Trophoblast cell (in vitro differentiated cells and primary cell): Measurements from ENCODE around the gene CFAP97D2.

ENCODE experiments used
- DNase-seq, 2 donors: peaks; one replicate each; pipeline ENCODE4 v3.0.0-alpha.2; 2016
- H2AFZ ChIP-seq: 2 replicates; pipeline ENCODE4 v1.6.1; 2013; ENCODE audit warnings: low read length, moderate library complexity, mild to moderate bottlenecking; ENCODE audit not compliant: insufficient read depth, poor library complexity
- H2AK5ac ChIP-seq: 2 replicates; pipeline ENCODE4 v1.6.1; 2013; ENCODE audit warnings: mild to moderate bottlenecking, low read length
- H2BK120ac ChIP-seq: 2 replicates; pipeline ENCODE4 v1.6.1; 2013; ENCODE audit warnings: low read length, mild to moderate bottlenecking, moderate library complexity; ENCODE audit not compliant: insufficient read depth, poor library complexity
- H2BK12ac ChIP-seq: 2 replicates; pipeline ENCODE4 v1.6.1; 2013; ENCODE audit warnings: mild to moderate bottlenecking, low read length, moderate library complexity
- H2BK5ac ChIP-seq: 2 replicates; pipeline ENCODE4 v1.6.1; 2013; ENCODE audit warnings: low read length, low read depth, moderate library complexity, mild to moderate bottlenecking; ENCODE audit not compliant: poor library complexity
- H3K14ac ChIP-seq: 2 replicates; pipeline ENCODE4 v1.6.1; 2013; ENCODE audit warnings: mild to moderate bottlenecking, low read length
- H3K18ac ChIP-seq: 2 replicates; pipeline ENCODE4 v1.6.1; 2013; ENCODE audit warnings: mild to moderate bottlenecking, low read length
- H3K23ac ChIP-seq: 2 replicates; pipeline ENCODE4 v1.6.1; 2013; ENCODE audit warnings: low read length
- H3K27ac ChIP-seq: 2 replicates; pipeline ENCODE4 v1.5.1; 2013; ENCODE audit warnings: low read depth, mild to moderate bottlenecking, inconsistent platforms, low read length, moderate library complexity
- H3K27me3 ChIP-seq: 2 replicates; pipeline ENCODE4 v1.6.1; 2013; ENCODE audit warnings: inconsistent platforms, mild to moderate bottlenecking, low read length, moderate library complexity; ENCODE audit not compliant: insufficient read depth
- H3K36me3 ChIP-seq, 2 experiments: 1 replicate in 1 of 2; 2 replicates in 1 of 2; pipeline ENCODE4 v1.6.1; 2013; ENCODE audit warnings: low read length in 2 of 2, mild to moderate bottlenecking in 2 of 2, moderate library complexity in 1 of 2; ENCODE audit not compliant: insufficient read depth in 2 of 2, control insufficient read depth in 1 of 2
- H3K4ac ChIP-seq: 2 replicates; pipeline ENCODE4 v1.6.1; 2013; ENCODE audit warnings: low read depth, mild to moderate bottlenecking, low read length, moderate library complexity
- H3K4me1 ChIP-seq, 2 experiments: 1 replicate in 1 of 2; 2 replicates in 1 of 2; pipeline ENCODE4 v1.6.1; 2013; ENCODE audit warnings: low read length in 2 of 2, mild to moderate bottlenecking in 2 of 2, moderate library complexity in 1 of 2; ENCODE audit not compliant: insufficient read depth in 2 of 2, control insufficient read depth in 1 of 2
- H3K4me2 ChIP-seq: 2 replicates; pipeline ENCODE4 v1.6.1; 2013; ENCODE audit warnings: inconsistent platforms, mild to moderate bottlenecking, low read length, moderate library complexity
- H3K4me3 ChIP-seq: 2 replicates; pipeline ENCODE4 v1.5.1; 2013; ENCODE audit warnings: mild to moderate bottlenecking, low read depth, low read length, inconsistent platforms
- H3K79me1 ChIP-seq: one replicate; pipeline ENCODE4 v1.6.1; 2013; ENCODE audit warnings: low read length
- H3K79me2 ChIP-seq: 2 replicates; pipeline ENCODE4 v1.6.1; 2013; ENCODE audit warnings: low read length, mild to moderate bottlenecking; ENCODE audit not compliant: control insufficient read depth, insufficient read depth, poor library complexity
- H3K9ac ChIP-seq: 2 replicates; pipeline ENCODE4 v1.6.1; 2013; ENCODE audit warnings: mild to moderate bottlenecking, low read length
- H3K9me3 ChIP-seq: 2 replicates; pipeline ENCODE4 v1.6.1; 2013; ENCODE audit warnings: low read depth, mild to moderate bottlenecking, control low read depth, inconsistent platforms, low read length; ENCODE audit not compliant: insufficient read depth
- H4K12ac ChIP-seq: 2 replicates; pipeline ENCODE4 v1.6.1; 2013; ENCODE audit warnings: low read depth, mild to moderate bottlenecking, low read length, moderate library complexity
- H4K8ac ChIP-seq: 2 replicates; pipeline ENCODE4 v1.6.1; 2013; ENCODE audit warnings: low read depth, mild to moderate bottlenecking, low read length, moderate library complexity
- H4K91ac ChIP-seq: one replicate; pipeline ENCODE4 v1.6.1; 2013; ENCODE audit warnings: low read depth, mild to moderate bottlenecking, low read length, moderate library complexity
- WGBS: extraction: QIAGEN DNeasy Blood & Tissue Kit; methylation state at CpG from one replicate; pipeline ENCODE4 v1.1.7; 2013; ENCODE audit warnings: missing lambda C conversion rate; ENCODE audit not compliant: insufficient read length, insufficient coverage; ENCODE audit errors: extremely low coverage; 5-methylcytosine and 5-hydroxymethylcytosine counted together

CFAP97D2 gene

DNA sequence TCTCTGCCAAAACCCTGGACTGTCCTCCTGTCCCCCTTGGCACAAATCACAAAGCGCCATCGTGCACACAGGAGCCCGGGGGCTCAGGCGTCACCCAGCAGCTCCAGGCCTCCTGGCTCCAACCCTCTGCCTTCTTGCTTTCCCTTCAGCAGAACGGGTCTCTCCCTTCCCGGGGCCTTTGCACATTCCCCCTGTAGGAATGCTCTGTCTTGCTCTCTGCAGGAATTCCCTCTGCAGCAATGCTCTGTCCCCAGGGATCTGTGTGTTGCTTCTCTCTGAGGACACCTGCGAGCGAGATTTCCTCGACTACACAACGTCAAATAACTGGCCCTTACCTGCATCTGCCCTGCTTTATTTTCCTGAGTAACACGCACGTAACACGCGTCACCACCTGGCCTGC lies 33.3 kb upstream of the CFAP97D2 start:
- no peaks in the 10 kb centered on the region for H3K79me1 ChIP-seq
- no peak overlapping the region for H4K91ac ChIP-seq
- H2BK12ac ChIP-seq: no peak overlapping the region
- no peak overlapping the region for H4K12ac ChIP-seq
- no peaks in the 10 kb centered on the region for H3K79me2 ChIP-seq
- no peak overlapping the region for H3K27ac ChIP-seq
- WGBS: no CpG with 5 or more reads among the region's 14 CpGs
- no peak overlapping the region for H3K4me2 ChIP-seq
- no peak for DNase-seq
- H3K14ac ChIP-seq: no peak overlapping the region
- H2BK120ac ChIP-seq: no peak overlapping the region
- H2BK5ac ChIP-seq: no peak overlapping the region
- no peak overlapping the region for H3K4ac ChIP-seq
- H3K9ac ChIP-seq: no peak overlapping the region
- no peak overlapping the region for H2AK5ac ChIP-seq
- no peak overlapping the region for H3K18ac ChIP-seq
- no peak overlapping the region for H2AFZ ChIP-seq
- H3K23ac ChIP-seq: no peak overlapping the region
- no peaks in the 10 kb centered on the region for H3K27me3 ChIP-seq
- H3K36me3 ChIP-seq: no peaks in the 10 kb centered on the region
- no peaks in the 10 kb centered on the region for H3K4me1 ChIP-seq
- H3K9me3 ChIP-seq: peaks cover 16% of the 10 kb centered on the region
- H3K4me3 ChIP-seq: peak overlapping the region; percentile 12
- no peak overlapping the region for H4K8ac ChIP-seq

GRCh38 chr13:114146173-114146572 lies 32.9 kb upstream of the CFAP97D2 start:
- no peak overlapping the region for H4K91ac ChIP-seq
- no peak overlapping the region for H2BK5ac ChIP-seq
- no peak overlapping the region for H2AFZ ChIP-seq
- no peak overlapping the region for H3K27ac ChIP-seq
- H3K4me1 ChIP-seq: no peaks in the 10 kb centered on the region
- H2AK5ac ChIP-seq: no peak overlapping the region
- no peak overlapping the region for H3K4me2 ChIP-seq
- WGBS: no CpG with 5 or more reads among the region's 14 CpGs
- no peaks in the 10 kb centered on the region for H3K79me1 ChIP-seq
- H3K9me3 ChIP-seq: peaks cover 15% of the 10 kb centered on the region
- no peak overlapping the region for H3K14ac ChIP-seq
- no peak for DNase-seq
- H3K9ac ChIP-seq: no peak overlapping the region
- H2BK120ac ChIP-seq: no peak overlapping the region
- H3K4me3 ChIP-seq: peak overlapping the region; percentile 12
- H3K18ac ChIP-seq: no peak overlapping the region
- H3K27me3 ChIP-seq: no peaks in the 10 kb centered on the region
- no peaks in the 10 kb centered on the region for H3K79me2 ChIP-seq
- no peak overlapping the region for H3K23ac ChIP-seq
- no peak overlapping the region for H4K8ac ChIP-seq
- H3K36me3 ChIP-seq: no peaks in the 10 kb centered on the region
- no peak overlapping the region for H3K4ac ChIP-seq
- H2BK12ac ChIP-seq: no peak overlapping the region
- no peak overlapping the region for H4K12ac ChIP-seq

DNA sequence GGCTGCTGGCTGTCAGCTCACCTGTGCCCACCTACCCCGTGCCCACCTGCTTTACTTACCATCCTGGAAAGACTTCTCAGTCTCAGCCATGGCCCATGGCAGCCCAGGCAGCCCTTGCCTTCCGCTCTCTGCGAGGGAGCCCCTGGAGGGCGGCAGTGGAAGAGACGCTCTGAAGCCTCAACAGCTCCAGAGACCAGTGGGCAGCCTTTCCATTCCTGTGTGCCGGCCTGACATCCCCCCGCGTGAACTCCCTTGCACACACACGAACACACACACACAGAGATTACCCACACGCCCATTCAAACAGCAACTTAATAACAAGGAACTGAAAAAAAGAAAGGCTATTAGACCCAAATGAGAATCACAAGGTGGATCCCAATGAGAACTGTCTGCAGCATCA lies 32.4 kb upstream of the CFAP97D2 start:
- Histone ChIP-seq H3K4me2 (no peak overlapping the region), H3K27me3 (no peaks in the 10 kb centered on the region), H3K79me2 (no peaks in the 10 kb centered on the region), H3K14ac (no peak overlapping the region), H3K18ac (no peak overlapping the region), H3K9me3 (peaks cover 10% of the 10 kb centered on the region), H4K8ac (no peak overlapping the region), H2BK120ac (no peak overlapping the region), H3K23ac (no peak overlapping the region), H2AK5ac (no peak overlapping the region), H3K36me3 (no peaks in the 10 kb centered on the region), H2BK5ac (no peak overlapping the region), H3K4me3 (no peak overlapping the region), H3K4me1 (no peaks in the 10 kb centered on the region), H3K27ac (no peak overlapping the region), H2BK12ac (no peak overlapping the region), H3K79me1 (no peaks in the 10 kb centered on the region), H4K91ac (no peak overlapping the region), H3K9ac (no peak overlapping the region), H2AFZ (no peak overlapping the region), H4K12ac (no peak overlapping the region), H3K4ac (no peak overlapping the region)
- WGBS: no CpG with 5 or more reads among the region's 10 CpGs
- no peak for DNase-seq

DNA sequence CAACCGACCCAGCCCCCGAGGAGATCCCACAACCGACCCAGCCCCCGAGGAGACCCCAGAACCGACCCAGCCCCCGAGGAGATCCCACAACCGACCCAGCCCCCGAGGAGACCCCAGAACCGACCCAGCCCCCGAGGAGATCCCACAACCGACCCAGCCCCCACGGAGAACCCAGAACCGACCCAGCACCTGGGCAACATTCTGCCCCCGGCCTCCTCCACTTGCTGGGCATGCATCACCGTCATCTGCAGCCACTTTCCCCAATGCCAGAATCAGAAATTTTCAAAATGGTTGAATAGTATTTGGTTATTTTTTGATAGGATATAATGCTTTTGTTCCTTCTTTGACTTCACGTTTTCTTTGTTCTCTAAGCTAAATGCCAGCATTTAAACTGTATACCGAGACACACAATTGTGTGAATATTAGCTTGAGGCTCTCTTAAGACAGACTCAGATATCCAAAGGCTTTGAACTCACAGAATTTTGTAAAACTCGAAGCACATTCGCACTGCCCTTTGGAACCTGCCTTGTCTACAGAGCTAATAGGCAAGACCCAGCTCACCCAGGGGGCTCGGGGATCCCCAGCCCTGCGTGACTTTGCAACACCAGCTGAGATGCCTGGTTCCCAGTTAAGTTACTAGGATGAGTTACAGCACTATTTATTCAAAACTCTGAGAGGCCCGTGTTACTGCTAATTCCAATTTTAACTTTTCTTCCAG lies 31.1 kb upstream of the CFAP97D2 start:
- WGBS: no CpG with 5 or more reads among the region's 22 CpGs
- H3K27ac ChIP-seq: no peak overlapping the region
- no peak overlapping the region for H2BK12ac ChIP-seq
- no peak overlapping the region for H2AFZ ChIP-seq
- H2BK5ac ChIP-seq: no peak overlapping the region
- no peaks in the 10 kb centered on the region for H3K27me3 ChIP-seq
- no peak overlapping the region for H2BK120ac ChIP-seq
- no peak overlapping the region for H4K12ac ChIP-seq
- H3K4ac ChIP-seq: no peak overlapping the region
- H3K14ac ChIP-seq: no peak overlapping the region
- no peak overlapping the region for H2AK5ac ChIP-seq
- DNase-seq: no peak
- peaks cover 6% of the 10 kb centered on the region for H3K9me3 ChIP-seq
- H3K4me1 ChIP-seq: no peaks in the 10 kb centered on the region
- no peaks in the 10 kb centered on the region for H3K79me1 ChIP-seq
- H3K18ac ChIP-seq: no peak overlapping the region
- no peak overlapping the region for H4K91ac ChIP-seq
- no peak overlapping the region for H3K9ac ChIP-seq
- H4K8ac ChIP-seq: no peak overlapping the region
- H3K4me3 ChIP-seq: no peak overlapping the region
- no peaks in the 10 kb centered on the region for H3K36me3 ChIP-seq
- no peak overlapping the region for H3K4me2 ChIP-seq
- H3K79me2 ChIP-seq: no peaks in the 10 kb centered on the region
- H3K23ac ChIP-seq: no peak overlapping the region
